ENCODE results near the gene PTPRN2.
"Not testable (repeated sequence)": the region's sequence is repeated elsewhere in the genome, so short reads cannot be mapped to it uniquely, and the experiment has no call there.

PTPRN2 gene

GRCh38 chr7:158241919-158242318 lies 345.7 kb downstream of the PTPRN2 start:
- no peak for DNase-seq

DNA sequence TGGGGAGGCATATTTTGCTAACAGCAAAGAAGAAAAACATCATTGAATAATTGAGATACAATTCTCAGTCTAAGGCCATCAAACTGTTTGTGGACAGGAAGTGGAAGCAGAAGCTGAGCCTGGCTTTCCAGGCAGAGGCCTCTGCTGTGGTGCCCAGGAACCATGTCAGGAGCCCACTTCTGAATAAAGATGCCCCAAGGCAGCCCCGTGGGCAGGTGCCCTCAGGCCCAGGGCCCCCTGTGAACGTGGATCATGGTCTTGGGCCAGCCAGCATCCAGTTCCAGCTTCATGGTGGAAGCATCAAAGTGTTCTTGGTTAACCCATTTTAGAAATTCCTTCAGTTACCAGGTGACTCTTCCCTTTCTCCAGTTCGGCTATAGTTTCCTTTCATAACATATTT lies 346.8 kb downstream of the PTPRN2 start:
- DNase-seq = no peak

DNA sequence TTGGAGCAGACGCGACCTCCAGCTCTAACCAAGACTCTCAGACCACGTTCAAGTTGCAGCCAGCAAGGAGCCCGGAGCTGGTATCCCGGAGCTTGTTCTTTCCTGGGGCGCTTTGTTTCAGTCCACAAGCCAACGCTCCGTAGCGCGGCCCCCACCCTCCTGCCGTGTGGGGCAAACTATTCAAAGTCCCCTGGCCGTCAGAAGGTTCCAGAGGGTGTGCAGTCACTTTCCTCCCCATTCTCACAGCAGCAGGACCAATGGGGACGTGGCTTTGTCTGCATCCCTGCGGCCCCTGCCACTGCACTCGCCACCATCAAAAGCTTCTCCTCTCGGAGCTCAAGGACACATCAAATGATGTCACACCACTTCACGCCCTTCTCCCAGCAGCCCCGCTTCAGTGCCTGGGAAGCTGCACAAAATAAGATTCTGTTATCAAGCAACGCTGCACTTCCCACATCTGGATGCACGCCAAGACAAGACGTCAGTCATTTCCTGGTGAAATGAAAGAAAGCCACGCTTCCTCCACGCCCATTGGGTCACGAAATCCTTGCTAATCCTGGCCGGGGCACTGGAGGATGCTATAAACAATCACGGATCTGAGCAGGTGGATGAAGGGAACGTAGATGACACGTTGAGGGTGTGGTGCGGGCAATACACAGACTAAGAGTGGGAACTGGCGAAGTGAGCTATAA lies 348.2 kb downstream of the PTPRN2 start:
- no peak for DNase-seq

DNA sequence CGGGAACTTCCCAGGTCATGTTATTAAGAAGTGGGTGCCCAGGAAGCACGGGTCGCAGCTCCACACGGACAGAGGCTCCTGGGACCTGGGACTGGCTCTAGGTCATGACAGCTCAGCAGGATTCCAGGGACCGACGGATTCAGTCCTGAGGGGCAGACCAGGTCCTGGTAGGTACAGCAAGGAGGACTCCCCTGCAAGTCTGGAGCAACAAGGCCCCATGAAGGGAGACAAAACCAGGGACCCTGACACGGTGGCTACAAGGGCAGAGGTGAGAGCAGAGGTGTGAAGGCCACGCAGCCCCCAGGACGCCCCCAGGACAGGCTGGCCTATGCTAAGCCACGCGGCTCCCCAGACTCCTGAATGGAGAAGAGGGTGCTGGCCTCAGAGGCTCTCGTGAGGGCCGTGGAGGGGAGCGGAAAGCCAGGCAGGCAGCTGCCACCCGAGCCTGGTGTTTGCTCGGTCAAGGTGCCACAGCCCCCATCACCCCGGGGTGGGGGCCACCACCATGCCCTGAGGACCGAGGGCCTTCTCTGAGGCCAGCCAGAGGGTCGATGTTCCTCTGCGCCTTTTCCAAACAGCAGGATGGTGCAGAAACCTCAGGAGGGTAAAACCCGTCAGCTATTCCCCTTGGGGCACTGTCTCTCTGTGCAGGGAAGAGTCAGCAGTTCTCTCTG lies 348.9 kb downstream of the PTPRN2 start:
- no peak for DNase-seq

GRCh38 chr7:158237672-158238335 lies 349.8 kb downstream of the PTPRN2 start:
- no peak for DNase-seq

DNA sequence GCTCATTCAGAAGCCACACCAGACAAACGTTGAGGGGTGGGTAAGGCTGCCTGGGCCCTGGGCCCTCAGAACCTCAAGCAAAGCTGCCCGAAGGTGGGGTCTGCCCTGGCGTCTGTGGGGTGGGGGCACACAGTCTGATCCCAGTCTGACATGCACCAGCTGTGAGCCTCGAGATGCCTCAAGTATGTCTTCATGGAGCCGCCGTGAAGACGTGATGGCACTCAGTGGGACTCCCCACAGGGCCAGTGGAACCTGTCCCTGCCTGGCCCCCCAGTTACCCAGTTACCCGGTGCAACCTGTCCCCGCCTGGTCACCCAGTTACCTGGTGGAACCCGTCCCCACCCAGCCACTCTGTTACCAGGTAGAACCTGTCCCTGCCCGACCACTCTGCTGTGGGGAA lies 351.2 kb downstream of the PTPRN2 start:
- no peak for DNase-seq

GRCh38 chr7:158235862-158236261 lies 351.8 kb downstream of the PTPRN2 start:
- no peak for DNase-seq

GRCh38 chr7:158229945-158230344 lies 357.7 kb downstream of the PTPRN2 start:
- DNase-seq = no peak

DNA sequence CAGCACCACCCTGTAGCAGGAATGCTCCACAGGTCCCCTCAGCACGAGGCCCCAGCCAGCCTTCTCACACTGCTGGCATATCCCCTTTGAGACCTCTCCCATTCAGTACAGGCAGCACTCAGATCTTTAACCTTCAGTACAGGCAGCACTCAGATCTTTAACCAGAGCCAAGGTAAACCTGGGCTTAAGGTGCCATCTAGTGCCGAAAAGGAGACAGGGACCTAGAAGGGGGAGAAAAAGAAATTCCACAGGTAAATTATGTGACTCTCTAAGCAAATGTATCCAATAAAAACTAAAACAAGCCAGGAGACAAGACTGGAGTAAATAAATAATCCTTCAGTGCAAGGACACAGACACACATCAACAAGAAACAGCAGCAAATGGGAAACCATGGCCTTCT lies 358.6 kb downstream of the PTPRN2 start:
- DNase-seq = no peak

GRCh38 chr7:158228131-158228530 lies 359.5 kb downstream of the PTPRN2 start:
- DNase-seq = no peak

DNA sequence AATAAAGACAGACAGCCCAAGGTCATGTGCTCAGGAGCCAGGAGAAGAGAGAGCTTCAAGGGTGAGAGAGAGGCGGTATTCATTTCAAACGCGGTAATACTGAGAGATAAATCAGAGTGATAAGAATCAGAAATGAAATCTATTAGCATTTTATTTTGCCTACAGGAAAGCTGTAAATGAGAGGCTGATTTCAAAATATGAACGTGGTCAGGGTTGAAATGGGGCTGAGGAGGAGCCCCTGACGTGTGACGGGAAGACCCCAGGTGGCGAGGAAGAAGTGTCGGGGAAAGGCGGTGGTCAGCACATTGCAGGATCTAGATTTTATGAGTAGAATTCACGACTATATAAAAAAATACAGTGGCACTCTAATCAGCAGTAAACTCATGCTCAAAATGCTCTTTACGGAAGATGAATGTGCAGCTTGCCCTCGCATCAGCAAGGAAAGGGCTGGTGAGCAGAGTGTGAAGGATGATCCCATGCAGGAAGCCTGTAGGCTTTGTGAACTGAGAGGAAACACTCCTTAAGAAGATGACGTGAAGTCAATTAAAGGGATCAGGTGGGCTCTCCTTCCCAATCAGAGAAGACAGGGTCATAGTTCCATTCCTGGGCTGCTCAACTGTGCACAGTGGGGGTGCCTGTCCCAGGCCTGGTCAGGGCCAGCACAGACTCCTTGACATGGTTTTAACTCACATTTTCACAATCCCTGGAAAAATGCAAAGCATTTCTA lies 360.2 kb downstream of the PTPRN2 start:
- DNase-seq = no peak

DNA sequence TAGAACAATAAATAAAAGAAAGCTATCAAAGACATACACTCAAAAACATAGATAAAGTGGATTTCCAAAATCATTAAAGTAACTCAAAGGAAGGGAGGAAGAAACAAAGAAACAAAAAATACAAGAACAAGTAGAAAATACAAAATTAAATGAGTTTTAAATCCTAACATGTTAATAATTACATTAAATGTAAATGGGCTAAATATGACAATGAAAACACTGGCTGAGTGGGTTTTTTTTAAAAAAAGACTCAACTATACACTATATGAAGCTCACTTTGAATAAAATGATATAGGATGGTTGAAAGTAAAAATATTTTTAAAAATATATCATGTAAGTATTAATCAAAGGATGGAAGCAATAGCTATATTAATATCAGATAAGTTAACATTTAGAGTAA lies 371.4 kb downstream of the PTPRN2 start:
- no peak for DNase-seq

DNA sequence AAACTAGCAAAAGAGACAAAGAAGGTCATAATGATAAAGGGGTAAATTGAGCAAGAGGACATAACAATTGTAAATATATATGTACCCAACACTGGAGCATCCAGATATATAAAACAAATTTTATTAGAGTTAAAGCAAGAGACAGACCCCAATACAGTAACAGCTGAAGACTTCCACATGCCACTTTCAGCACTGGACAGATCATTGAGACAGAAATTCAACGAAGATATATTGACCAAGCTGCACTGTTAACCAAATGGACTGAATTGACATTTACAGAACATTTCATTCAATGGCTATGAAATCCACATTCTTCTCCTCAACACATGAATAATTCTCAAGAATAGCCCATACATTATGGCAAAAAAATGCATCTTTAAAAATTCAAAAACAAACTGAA lies 378.2 kb downstream of the PTPRN2 start:
- no peak for DNase-seq

DNA sequence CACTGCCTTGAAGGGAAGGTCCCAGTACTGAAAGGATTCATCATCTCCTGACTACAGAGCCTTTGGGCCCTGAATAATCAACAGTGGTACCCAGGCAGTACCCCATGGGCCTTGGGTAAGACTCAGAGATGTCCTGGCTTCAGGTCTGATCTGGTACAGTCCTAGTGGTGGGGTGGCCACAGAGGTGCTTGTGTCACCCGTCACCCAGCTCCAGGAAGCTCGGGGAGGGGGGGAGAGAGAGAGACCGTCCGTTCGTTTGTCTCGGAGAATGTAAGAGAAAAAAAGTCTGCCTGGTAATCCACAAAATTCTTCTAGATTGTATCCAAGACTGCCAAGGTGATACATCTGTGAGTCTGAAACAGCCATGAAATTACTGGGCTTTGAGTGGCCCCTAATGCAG lies 381.3 kb downstream of the PTPRN2 start:
- DNase-seq = no peak

DNA sequence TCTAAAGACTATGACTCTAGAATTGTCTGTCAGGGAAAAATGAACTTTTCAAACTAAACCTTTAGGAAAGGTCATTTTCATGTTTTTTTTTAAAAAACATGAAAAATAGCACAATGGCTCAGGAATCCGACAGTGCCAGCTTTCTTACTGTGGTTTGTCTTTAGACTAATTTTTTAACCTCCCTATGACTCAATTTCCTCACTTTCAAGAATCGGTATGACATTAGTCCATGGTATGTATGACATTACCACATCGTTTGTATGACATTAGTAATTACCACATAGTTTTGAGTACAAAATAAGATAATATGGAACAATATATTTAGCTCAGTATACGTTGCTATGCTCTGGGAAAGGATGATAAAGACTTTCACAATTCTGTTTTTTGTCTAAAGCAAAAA lies 383.2 kb downstream of the PTPRN2 start:
- DNase-seq = no peak

DNA sequence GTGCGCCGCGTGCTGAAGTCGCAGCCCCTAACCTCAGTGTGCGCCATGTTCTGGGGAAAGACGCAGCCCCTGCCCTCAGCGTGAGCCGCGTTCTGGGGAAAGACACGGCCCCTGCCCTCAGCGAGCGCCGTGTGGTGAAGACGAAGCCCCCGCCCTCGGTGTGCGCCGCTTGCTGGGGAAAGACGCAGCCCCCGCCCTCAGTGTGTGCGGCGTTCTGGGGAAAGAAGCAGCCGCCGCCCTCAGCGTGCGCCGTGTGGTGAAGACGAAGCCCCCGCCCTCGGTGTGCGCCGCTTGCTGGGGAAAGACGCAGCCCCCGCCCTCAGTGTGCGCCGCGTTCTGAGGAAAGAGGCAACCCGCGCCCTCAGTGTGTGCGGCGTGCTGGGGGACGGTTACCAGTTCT lies 383.7 kb downstream of the PTPRN2 start:
- DNase-seq = not testable (repeated sequence)

- DNase-seq = no peak
These were observed 393.2 kb downstream of the PTPRN2 start for GRCh38 chr7:158194365-158194900.

- no peak for DNase-seq
These were observed 394.2 kb downstream of the PTPRN2 start for GRCh38 chr7:158193446-158193845.

GRCh38 chr7:158192956-158193355 lies 394.7 kb downstream of the PTPRN2 start:
- no peak for DNase-seq

GRCh38 chr7:158192184-158192835 lies 395.3 kb downstream of the PTPRN2 start:
- no peak for DNase-seq

DNA sequence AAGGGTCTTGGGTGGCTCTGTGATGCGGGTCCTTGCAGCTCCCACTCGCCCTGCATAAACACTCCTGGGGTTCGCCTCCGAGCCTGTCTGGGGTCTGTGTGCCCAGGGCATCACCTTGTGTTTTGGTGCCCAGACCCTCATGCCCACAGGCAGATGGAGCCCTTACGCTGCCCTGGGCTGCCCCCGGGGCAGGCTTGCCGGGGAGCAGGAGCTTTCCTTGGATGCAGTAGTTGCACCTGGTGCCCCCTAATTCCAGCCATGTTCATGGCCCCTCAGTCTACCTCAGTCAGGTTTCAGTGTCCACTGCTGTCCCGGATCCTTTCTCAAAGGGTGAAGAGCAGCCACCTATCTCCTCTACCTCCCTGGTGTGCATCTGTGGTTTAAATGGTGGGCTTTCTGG lies 396.0 kb downstream of the PTPRN2 start:
- DNase-seq = no peak

DNA sequence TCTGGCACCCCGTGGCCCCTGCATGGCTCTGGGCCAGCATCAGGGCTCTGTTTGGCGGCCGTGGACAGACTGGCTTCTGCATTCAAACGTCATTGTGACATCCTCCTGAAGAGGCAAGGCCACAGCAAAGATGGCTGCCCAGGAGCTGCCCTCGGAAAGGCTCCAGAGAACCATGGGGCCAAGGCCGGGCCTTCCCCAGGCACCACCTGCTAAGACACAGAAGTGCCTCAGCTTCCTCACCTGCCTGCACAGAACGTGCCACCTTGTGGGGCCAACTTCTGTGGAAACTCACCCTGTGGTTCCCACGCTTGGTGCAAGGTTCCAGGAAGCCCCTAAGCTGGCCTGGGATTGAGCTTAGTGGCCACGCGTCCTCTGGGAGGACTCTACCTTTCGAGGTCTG lies 396.9 kb downstream of the PTPRN2 start:
- DNase-seq = no peak

DNA sequence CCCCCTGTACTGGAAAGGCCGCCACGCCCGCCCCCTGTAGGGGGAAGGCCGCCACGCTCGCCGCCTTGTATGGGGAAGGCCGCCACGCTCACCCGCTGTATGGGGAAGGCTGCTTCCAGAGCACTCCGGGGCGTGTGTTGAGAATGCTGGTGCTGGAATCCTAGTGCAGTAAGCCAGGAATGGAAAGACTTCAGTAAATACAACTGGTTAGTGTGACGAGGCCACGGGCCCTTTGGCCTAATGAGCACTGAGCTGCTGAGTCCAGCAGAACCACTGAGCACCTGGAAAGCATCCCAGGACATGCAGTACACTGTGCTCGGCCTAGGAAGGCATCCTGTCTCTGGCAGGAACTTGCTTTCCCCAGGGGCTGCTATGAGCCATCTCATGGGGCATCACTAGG lies 398.9 kb downstream of the PTPRN2 start:
- no peak for DNase-seq
